ENCODE measurements around the gene ZCCHC14. TPM values are rescaled to one million over a fixed set of nuclear protein-coding genes. Genes with fewer than 3 reads are reported as not detected.

The ZCCHC14 gene
- total and polyA plus RNA-seq, 2 of the 13 experiments (the other 11 are each of a cell fraction or from before 2014, with no cell fraction given): 12.4 to 12.5 TPM

DNA sequence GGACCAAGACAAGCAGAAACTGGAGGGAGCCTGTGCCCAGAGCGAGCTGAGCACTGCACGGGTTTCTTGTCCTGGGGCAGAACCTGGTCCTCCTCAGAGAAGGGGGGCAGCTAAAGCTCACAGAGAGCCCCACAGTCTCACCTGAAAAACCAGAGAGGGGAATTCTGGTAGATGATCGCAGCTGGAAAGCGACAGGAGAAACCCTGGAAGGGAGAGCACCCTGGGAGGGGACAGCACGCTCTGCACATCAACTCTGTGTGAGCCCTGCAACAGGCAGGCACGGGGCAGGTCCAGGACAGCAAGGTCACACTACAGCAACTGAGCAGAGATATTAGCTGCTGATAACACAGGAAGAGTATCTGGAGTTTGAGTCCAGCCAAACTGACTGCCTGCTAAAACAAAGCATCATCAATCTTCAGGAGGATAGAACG lies 18.2 kb downstream of the ZCCHC14 start (continued):
- TF ChIP-seq HDAC2 (CRISPR knock-in tag; IDR thresholded peaks at IDR 0.05) (peak; percentile 79; the same call in 1 of the 2 replicates), ZNF431 (CRISPR knock-in tag; IDR thresholded peaks at IDR 0.05; ENCODE audit: borderline replicate concordance, low read depth) (no peak), ZMAT3 (CRISPR knock-in tag; conservative IDR thresholded peaks at IDR 0.05) (no peak), MYC (CRISPR knock-in tag; IDR thresholded peaks at IDR 0.05; ENCODE audit: borderline replicate concordance) (peak; percentile 51; the same call in 1 of the 2 replicates), SALL1 (CRISPR knock-in tag; IDR thresholded peaks at IDR 0.05) (peak; percentile 76), GATAD2A (CRISPR knock-in tag; IDR thresholded peaks at IDR 0.05) (peak; percentile 48; the same call in 1 of the 2 replicates), KLF9 (CRISPR knock-in tag; IDR thresholded peaks at IDR 0.05; ENCODE audit: low read depth) (no peak), CENPX (CRISPR knock-in tag; IDR thresholded peaks at IDR 0.05) (no peak)
- TF ChIP-seq, protein P1, sequence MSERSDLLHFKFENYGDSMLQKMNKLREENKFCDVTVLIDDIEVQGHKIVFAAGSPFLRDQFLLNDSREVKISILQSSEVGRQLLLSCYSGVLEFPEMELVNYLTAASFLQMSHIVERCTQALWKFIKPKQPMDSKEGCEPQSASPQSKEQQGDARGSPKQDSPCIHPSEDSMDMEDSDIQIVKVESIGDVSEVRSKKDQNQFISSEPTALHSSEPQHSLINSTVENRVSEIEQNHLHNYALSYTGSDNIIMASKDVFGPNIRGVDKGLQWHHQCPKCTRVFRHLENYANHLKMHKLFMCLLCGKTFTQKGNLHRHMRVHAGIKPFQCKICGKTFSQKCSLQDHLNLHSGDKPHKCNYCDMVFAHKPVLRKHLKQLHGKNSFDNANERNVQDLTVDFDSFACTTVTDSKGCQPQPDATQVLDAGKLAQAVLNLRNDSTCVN (CRISPR knock-in tag; IDR thresholded peaks at IDR 0.05; ENCODE audit: borderline replicate concordance): no peak
- TF ChIP-seq, protein P2, sequence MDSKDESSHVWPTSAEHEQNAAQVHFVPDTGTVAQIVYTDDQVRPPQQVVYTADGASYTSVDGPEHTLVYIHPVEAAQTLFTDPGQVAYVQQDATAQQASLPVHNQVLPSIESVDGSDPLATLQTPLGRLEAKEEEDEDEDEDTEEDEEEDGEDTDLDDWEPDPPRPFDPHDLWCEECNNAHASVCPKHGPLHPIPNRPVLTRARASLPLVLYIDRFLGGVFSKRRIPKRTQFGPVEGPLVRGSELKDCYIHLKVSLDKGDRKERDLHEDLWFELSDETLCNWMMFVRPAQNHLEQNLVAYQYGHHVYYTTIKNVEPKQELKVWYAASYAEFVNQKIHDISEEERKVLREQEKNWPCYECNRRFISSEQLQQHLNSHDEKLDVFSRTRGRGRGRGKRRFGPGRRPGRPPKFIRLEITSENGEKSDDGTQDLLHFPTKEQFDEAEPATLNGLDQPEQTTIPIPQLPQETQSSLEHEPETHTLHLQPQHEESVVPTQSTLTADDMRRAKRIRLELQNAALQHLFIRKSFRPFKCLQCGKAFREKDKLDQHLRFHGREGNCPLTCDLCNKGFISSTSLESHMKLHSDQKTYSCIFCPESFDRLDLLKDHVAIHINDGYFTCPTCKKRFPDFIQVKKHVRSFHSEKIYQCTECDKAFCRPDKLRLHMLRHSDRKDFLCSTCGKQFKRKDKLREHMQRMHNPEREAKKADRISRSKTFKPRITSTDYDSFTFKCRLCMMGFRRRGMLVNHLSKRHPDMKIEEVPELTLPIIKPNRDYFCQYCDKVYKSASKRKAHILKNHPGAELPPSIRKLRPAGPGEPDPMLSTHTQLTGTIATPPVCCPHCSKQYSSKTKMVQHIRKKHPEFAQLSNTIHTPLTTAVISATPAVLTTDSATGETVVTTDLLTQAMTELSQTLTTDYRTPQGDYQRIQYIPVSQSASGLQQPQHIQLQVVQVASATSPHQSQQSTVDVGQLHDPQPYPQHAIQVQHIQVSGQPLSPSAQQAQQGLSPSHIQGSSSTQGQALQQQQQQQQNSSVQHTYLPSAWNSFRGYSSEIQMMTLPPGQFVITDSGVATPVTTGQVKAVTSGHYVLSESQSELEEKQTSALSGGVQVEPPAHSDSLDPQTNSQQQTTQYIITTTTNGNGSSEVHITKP (CRISPR knock-in tag; IDR thresholded peaks at IDR 0.05; ENCODE audit: low read depth): no peak
- TF ChIP-seq, protein P3, sequence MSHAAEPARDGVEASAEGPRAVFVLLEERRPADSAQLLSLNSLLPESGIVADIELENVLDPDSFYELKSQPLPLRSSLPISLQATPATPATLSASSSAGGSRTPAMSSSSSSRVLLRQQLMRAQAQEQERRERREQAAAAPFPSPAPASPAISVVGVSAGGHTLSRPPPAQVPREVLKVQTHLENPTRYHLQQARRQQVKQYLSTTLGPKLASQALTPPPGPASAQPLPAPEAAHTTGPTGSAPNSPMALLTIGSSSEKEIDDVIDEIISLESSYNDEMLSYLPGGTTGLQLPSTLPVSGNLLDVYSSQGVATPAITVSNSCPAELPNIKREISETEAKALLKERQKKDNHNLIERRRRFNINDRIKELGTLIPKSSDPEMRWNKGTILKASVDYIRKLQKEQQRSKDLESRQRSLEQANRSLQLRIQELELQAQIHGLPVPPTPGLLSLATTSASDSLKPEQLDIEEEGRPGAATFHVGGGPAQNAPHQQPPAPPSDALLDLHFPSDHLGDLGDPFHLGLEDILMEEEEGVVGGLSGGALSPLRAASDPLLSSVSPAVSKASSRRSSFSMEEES (CRISPR knock-in tag; IDR thresholded peaks at IDR 0.05): peak; percentile 49; the same call in 1 of the 2 replicates
- TF ChIP-seq, protein P4, sequence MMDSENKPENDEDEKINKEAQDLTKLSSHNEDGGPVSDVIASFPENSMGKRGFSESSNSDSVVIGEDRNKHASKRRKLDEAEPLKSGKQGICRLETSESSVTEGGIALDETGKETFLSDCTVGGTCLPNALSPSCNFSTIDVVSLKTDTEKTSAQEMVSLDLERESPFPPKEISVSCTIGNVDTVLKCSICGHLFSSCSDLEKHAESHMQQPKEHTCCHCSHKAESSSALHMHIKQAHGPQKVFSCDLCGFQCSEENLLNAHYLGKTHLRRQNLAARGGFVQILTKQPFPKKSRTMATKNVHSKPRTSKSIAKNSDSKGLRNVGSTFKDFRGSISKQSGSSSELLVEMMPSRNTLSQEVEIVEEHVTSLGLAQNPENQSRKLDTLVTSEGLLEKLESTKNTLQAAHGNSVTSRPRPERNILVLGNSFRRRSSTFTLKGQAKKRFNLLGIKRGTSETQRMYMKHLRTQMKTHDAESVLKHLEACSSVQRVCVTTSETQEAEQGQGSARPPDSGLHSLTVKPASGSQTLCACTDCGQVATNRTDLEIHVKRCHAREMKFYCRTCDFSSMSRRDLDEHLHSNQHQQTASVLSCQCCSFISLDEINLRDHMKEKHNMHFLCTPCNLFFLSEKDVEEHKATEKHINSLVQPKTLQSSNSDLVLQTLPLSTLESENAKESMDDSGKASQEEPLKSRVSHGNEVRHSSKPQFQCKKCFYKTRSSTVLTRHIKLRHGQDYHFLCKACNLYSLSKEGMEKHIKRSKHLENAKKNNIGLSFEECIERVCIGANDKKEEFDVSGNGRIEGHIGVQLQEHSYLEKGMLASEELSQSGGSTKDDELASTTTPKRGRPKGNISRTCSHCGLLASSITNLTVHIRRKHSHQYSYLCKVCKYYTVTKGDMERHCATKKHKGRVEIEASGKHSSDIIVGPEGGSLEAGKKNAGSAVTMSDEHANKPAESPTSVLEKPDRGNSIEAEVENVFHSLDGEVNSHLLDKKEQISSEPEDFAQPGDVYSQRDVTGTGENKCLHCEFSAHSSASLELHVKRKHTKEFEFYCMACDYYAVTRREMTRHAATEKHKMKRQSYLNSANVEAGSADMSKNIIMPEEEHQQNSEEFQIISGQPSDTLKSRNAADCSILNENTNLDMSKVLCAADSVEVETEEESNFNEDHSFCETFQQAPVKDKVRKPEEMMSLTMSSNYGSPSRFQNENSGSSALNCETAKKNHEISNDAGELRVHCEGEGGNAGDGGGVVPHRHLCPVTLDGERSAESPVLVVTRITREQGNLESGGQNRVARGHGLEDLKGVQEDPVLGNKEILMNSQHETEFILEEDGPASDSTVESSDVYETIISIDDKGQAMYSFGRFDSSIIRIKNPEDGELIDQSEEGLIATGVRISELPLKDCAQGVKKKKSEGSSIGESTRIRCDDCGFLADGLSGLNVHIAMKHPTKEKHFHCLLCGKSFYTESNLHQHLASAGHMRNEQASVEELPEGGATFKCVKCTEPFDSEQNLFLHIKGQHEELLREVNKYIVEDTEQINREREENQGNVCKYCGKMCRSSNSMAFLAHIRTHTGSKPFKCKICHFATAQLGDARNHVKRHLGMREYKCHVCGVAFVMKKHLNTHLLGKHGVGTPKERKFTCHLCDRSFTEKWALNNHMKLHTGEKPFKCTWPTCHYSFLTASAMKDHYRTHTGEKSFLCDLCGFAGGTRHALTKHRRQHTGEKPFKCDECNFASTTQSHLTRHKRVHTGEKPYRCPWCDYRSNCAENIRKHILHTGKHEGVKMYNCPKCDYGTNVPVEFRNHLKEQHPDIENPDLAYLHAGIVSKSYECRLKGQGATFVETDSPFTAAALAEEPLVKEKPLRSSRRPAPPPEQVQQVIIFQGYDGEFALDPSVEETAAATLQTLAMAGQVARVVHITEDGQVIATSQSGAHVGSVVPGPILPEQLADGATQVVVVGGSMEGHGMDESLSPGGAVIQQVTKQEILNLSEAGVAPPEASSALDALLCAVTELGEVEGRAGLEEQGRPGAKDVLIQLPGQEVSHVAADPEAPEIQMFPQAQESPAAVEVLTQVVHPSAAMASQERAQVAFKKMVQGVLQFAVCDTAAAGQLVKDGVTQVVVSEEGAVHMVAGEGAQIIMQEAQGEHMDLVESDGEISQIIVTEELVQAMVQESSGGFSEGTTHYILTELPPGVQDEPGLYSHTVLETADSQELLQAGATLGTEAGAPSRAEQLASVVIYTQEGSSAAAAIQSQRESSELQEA (CRISPR knock-in tag; IDR thresholded peaks at IDR 0.05; ENCODE audit: not compliant biosample characterization): no peak

All from HepG2 (cell line).